Ovary (tissue), 3 donors: ENCODE measurements around the gene SCTR.

Source experiments
- EP300 ChIP-seq: sonication (generic); formaldehyde crosslinking; IDR thresholded peaks from one replicate; pipeline ENCODE4 v1.6.1; 2017; ENCODE audit warnings: antibody characterized with exemption
- TF ChIP-seq, protein P1 (sequence below), 3 donors: fragments of 450-650 bp in 2 of 3; fragments of 200-600 bp in 1 of 3; IDR thresholded peaks; one replicate each; pipeline versions ENCODE4 v1.5.1 to v1.8.0; 2016 to 2022; ENCODE audit warnings: antibody characterized with exemption in 3 of 3, mild to moderate bottlenecking in 1 of 3
- donor health status: DM: no; HTN: no; CAD: no.

- TF ChIP-seq, protein P1, sequence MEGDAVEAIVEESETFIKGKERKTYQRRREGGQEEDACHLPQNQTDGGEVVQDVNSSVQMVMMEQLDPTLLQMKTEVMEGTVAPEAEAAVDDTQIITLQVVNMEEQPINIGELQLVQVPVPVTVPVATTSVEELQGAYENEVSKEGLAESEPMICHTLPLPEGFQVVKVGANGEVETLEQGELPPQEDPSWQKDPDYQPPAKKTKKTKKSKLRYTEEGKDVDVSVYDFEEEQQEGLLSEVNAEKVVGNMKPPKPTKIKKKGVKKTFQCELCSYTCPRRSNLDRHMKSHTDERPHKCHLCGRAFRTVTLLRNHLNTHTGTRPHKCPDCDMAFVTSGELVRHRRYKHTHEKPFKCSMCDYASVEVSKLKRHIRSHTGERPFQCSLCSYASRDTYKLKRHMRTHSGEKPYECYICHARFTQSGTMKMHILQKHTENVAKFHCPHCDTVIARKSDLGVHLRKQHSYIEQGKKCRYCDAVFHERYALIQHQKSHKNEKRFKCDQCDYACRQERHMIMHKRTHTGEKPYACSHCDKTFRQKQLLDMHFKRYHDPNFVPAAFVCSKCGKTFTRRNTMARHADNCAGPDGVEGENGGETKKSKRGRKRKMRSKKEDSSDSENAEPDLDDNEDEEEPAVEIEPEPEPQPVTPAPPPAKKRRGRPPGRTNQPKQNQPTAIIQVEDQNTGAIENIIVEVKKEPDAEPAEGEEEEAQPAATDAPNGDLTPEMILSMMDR (IDR thresholded peaks at IDR 0.05), result no peak
- TF ChIP-seq EP300, result no peak
Measured at GRCh38 chr2:119426396-119426675, 97.9 kb downstream of the SCTR start.
